HG02678 (cell line): ENCODE results near the gene ZNF888.
"Not testable (repeated sequence)": the region's sequence is repeated elsewhere in the genome, so short reads cannot be mapped to it uniquely, and the experiment has no call there.

Source experiments
- ATAC-seq: cut with Tn5 transposase; IDR thresholded peaks from one replicate; pipeline ENCODE4 v1.9.1; 2021; ENCODE audit warnings: mild to moderate bottlenecking, moderate library complexity; ENCODE audit not compliant: unreplicated experiment

Gene ZNF888

GRCh38 chr19:52880895-52881389 is 42.3 kb downstream of the ZNF888 start:
- no peak for ATAC-seq

- not testable (repeated sequence) for ATAC-seq
Measured at GRCh38 chr19:52872996-52873395, 50.2 kb downstream of the ZNF888 start.

GRCh38 chr19:52871466-52871865 is 51.8 kb downstream of the ZNF888 start:
- ATAC-seq: no peak

GRCh38 chr19:52868031-52868430 is 55.2 kb downstream of the ZNF888 start:
- not testable (repeated sequence) for ATAC-seq

- ATAC-seq: peak; percentile 97
Measured at GRCh38 chr19:52857378-52858191, 65.6 kb downstream of the ZNF888 start, which contains the start of gene ZNF468. Gene ZNF468, minus strand, starts transcription at chr19:52857619. Its CDS starts 3,347 bp downstream, at chr19:52854272.

- peak; percentile 28 for ATAC-seq
Measured at GRCh38 chr19:52856540-52857377, 66.5 kb downstream of the ZNF888 start.
